ENCODE results near the gene TEX38.
A peak's percentile ranks its signal among the peaks of the same experiment; 100 is the strongest.
"Not testable (repeated sequence)": the region's sequence is repeated elsewhere in the genome, so short reads cannot be mapped to it uniquely, and the experiment has no call there.

The TEX38 gene

DNA sequence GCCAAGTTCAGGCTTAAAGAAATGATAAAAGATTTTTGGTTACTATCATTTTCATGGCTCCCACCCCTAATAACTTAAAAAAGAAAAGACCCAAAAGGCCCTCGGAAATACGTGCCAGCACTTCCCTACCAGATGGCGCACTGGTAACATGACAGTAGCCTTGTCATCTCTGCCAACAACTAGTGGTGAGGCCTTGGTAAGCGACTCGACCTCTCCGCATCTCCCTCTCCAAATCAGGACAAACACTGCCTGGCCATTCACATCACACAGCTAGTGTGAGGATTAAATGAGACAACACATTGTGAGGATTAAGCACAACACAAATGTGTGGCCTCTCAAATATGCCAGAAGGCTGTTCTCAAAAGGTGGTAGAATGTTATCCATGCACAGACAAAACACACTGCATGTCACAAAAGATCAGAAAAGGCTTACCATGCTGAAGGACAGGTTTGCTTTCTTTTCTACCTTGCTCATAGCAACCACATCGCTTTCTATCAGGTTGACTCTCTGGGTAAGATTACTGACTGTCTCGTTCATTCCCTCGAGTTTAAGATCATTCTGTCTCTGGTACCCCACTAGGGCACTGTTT is 16.4 kb downstream of the TEX38 start:
- DNase-seq (ENCODE audit: low read depth in 2 of 2), result no peak

DNA sequence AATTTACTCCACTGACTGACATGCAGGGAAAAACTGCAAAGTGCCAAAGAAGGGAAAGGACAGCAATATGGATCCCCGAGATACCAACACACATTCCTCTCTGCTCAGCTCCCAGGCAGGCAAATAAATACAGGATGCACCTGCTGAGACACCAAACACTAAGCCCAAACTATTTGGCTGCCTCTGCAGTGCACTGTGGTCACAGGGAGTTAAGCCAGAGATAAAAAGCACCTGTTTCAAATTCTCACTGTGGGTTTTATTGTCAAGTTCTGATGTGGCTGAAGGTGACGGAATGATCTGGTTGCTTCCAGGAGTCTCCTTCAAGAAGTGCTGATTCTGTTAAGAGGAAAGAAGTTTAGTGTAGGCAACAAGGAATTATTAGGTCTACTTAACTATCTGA is 17.7 kb downstream of the TEX38 start:
- no peak for DNase-seq (ENCODE audit: low read depth in 2 of 2)

DNA sequence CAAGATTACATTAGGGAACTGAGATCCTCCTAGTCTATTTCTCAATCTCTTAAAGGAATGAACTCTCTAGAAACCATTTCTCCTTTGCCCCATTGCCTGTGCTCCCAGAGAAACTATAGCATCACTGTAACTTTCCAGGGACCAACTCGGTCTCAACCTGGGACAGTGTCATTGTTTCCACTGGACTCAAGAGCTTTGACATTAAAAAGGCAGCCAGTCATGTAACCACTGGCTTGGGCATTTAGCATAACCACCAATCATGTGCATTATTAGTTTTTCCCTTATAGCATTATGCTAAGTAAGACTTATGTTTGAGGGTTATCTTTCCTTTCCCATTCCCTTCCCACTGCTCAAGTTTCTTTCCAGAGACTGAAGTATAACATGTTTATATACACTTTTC is 18.2 kb downstream of the TEX38 start:
- no peak for DNase-seq (ENCODE audit: low read depth in 2 of 2)

DNA sequence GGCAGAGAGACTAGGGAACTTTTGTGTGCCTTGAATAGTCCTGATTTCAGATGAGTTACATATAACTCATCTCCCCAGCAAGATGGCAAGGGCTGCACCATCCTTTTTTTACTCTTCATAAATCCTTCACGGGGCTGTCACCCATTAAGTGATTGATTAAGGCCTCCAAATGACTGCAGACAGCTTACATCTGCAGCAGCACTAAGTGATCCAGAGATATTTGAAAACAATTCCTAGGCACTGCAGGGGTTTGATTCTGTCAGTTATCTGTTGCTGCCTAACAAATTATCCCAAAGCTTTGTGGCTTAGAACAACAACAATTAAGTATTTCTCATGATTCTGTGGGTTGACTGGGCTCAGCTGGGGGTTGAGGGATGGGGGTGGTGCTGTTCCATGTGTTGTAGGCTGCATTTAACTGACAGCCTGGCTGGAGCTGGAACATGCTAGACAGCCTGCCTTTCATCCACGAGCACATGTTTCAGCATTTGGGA is 19.3 kb downstream of the TEX38 start:
- DNase-seq (ENCODE audit: low read depth in 2 of 2), result no peak

DNA sequence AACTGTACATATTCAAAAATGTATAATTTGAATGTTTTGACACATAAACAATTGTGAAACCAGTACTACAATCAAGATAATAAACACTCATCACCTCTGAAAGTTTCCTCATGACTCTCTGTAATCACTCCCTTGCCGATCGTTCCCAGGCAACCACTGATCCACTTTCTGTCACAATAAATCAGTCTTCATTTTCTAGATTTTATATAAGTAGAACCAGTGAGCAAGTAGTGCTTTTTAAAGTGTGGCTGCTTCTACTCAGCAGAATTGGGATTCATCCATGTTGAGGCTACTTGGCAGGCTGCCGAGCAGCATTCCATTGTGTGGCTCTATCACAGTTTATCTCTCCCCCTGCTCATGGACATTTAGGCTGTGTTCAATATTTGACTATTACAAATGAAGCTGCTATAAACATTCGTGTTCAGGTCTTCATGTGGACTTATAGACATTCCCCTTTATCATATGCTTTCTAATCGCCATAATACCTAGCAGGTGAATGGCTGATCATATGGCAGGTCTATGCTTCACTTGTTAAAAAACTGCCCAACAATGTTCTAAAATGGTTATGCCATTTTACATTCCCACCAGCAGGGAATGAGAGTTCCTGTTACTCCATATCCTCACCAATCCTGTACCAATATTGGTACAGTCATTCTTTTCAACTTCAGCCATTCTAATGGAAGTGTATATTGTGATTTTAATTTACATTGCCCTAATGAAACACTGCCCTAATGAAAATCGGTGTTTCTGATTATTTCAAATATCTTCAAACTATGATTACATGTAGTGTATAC is 20.5 kb downstream of the TEX38 start:
- no peak for DNase-seq (ENCODE audit: low read depth in 2 of 2)

DNA sequence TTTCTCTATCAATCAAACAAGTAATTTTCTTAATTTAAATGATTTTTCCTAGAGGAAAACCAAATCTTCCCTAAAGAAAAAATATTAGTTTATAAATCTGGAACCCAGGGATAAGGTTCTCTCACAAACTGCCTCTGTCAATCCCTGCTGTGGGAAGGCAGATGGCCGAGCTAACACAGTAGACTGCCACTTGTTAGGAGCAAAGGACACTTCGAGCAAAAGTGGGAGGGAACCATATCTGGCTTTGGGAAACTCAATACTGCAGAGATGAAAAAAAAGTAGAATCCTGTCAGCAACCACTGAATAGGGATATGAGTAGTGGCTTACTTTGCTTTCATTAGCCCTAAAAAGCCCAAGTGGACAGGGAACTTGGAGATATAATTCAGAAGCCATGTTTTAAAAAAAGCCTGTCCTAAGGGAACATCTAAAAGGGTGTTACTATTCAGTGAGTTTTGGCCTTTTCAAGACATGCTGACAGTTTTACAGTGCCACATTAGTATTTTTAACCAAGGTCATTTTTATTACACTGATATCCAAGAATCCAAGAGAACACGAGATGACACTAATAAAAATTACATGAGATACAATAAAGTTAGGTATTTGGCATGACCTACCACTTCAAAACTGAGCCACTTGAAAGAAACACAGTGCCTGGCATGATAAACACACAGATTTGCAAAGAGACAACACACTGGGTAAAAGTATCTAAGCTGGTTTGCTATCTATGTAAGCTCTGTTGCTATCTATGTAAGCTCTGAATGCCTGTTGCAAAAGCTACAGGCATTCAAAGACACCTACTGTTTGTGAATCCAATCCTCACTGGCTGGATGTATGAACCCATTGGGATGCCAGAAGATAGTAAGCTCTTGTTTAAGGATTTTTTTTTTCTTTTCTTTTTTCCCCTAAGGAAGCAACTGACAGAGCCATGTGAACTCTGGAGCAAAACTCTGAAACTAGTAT is 21.4 kb downstream of the TEX38 start:
- DNase-seq (ENCODE audit: low read depth in 2 of 2), result no peak

DNA sequence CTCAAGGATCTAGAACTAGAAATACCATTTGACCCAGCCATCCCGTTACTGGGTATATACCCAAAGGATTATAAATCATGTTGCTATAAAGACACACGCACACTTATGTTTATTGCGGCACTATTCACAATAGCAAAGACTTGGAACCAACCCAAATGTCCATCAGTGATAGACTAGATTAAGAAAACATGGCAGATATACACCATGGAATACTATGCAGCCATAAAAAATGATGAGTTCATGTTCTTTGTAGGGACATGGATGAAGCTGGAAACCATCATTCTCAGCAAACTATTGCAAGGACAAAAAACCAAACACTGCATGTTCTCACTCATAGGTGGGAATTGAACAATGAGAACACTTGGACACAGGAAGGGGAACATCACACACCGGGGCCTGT is 23.0 kb downstream of the TEX38 start:
- not testable (repeated sequence) for DNase-seq (ENCODE audit: low read depth in 2 of 2)

DNA sequence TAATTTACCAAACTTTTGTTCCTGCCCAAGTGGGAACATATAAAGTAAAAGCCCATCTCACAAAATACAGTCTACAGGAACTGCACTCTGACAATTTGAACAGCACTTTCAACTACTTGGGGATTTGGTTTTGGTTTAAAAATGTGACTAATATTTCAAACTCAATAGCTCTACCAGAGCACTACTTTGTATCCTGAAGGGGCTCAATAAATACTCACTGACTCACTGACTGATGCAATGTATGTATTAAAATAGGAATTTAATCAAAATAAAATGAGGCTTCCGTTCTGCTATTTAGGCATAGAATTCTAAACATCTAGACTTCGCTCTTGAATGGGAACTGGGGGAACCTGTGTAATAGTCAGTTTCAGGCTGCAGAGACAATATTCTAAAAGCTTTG is 25.4 kb downstream of the TEX38 start:
- DNase-seq (ENCODE audit: low read depth in 2 of 2), result no peak

DNA sequence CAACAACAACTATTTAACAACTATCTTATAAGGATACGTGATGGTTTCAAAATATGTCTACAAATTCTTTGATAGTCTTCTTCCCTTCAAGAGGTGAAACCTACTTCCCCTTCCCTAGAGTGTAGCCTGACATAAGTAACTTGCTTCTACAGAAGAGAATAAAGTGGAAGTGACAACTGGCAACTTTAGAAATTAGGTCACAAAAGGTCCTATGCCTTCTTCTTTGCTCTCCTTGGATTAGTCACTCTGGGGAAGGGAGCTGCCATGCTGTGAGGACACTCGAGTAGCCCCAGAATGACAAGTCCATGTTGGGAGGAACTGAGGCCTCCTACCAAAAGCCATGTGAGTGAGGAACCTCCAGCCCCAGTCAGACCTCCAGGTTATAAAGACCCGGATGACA is 28.0 kb downstream of the TEX38 start:
- no peak for DNase-seq (ENCODE audit: low read depth in 2 of 2)

DNA sequence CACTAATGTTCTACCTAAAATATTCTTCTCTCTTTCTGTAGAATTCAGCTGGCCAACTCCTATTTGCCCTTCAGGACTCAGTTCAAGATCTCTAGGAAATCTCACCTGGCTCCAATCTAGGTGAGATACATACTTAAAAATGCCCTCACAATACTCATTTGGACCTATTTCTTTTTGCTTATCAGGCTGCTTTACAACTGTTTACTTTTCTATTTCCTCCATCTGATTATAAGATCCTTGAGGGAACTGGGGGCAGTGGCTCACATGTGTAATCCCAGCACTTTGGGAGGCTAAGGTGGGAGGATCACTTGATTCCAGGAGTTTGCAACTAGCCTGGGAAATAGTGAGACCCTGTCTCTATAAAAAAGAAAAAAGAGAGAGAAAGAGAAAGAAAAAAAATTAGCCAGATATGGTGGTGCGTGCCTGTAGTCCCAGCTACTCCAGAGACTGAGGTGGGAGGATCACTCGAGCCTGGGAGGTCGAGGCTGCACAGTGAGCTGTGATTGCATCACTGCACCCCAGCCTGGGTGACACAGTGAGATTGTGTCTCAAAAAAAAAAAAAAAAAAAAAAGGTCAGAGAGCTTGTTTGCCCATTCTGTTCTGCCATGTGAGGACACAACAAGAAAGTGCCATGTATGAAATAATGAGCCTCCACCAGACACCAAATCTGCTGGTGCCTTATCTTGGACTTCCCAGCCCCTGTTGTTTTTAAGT is 32.4 kb downstream of the TEX38 start:
- no peak for DNase-seq (ENCODE audit: low read depth in 2 of 2)

DNA sequence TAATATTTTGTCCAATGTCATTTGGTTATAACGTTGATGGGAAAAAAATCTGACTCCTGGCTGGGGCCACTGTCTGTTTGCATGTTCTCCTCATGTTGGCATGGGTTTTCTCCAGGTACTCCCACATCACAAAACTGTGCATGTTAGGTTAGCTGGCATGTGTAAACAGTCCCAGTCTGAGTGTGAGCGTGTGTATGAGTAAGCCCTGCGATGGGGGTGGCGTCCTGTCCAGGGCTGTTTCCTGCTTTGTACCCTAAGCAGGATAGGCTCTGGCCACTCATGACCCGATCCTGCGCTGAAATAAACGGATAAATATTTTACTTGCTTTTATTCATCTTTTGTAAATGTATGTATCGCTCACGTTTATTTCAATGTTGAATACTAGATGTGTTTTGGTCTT is 33.8 kb downstream of the TEX38 start:
- no peak for DNase-seq (ENCODE audit: low read depth in 2 of 2)

DNA sequence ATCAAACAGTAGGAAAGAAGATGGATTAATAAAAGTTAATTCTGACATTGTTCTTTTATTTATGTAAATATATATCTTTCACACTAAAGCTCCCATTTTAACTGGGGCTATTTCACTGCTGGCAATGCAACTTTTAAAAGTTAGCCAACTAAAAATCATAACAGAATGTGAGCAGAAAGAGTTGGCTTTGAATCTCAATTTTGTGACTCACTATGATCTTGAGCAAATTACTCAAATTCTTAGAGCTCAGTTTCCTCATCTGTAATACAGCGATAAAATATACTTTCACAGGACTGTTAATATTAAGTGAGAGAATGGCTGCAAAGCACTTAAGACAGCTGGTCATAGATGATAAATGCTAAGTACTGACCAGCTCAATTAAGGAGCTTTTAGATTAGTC is 36.5 kb downstream of the TEX38 start:
- DNase-seq (ENCODE audit: low read depth in 2 of 2), result no peak

DNA sequence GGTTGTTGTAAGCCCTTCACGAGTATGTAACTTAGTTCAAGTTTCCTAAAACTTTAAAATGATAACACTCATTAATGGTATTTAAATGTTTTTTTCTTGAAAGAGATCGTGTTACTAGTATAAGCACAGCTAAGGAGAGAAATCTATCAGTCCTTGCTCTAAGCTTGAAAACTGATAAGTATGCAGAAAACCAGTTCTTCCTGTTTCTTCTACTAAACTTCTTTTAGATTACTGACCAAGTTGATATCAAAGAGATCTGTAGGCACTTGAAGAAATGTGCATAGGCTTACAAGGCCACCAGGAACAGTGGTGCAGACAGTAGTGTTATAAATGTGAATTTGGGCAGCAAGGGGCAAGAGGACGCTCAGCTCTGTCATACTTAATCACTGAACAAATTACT is 43.3 kb downstream of the TEX38 start:
- DNase-seq (ENCODE audit: low read depth in 2 of 2), result no peak

DNA sequence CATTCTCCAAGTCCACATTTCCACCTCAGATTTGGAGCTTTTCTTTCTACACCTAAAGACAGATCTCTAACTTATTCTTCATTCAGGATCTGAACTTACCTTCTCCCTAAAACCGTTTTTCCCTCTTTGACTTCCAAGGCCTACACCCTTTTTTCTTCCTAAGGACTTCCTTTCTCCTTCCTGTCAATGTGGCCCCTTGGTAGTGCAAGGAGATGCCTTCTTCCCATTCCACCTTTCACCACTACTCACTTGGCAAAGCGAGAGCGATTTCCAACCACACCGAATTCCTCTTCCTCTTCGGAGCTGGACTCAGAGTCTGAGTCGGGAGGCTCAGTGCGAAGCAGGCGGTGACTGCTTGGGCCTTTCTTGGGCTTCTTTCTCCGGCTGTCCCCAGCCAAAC is 46.0 kb downstream of the TEX38 start:
- DNase-seq (ENCODE audit: low read depth in 2 of 2), result no peak

DNA sequence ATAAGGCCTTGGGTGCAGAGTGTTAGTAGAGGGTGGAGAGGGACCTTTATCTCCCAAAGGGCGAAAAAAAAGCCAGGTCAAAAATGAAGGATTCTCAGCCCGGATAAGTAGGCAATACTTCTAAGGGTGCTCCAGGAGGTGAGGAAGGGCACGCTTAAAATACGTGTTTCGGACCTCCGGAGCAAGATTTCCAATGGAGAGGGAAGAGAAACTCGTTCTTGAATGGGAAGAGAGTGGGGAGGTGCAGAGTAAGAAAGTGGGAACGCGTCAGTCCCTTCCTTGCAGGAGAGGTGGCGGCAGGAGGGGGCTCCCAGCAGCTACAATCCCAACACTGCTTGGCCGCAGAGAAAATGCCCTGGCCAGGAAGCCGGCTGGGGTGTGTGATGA is 46.7 kb downstream of the TEX38 start:
- no peak for DNase-seq (ENCODE audit: low read depth in 2 of 2)

DNA sequence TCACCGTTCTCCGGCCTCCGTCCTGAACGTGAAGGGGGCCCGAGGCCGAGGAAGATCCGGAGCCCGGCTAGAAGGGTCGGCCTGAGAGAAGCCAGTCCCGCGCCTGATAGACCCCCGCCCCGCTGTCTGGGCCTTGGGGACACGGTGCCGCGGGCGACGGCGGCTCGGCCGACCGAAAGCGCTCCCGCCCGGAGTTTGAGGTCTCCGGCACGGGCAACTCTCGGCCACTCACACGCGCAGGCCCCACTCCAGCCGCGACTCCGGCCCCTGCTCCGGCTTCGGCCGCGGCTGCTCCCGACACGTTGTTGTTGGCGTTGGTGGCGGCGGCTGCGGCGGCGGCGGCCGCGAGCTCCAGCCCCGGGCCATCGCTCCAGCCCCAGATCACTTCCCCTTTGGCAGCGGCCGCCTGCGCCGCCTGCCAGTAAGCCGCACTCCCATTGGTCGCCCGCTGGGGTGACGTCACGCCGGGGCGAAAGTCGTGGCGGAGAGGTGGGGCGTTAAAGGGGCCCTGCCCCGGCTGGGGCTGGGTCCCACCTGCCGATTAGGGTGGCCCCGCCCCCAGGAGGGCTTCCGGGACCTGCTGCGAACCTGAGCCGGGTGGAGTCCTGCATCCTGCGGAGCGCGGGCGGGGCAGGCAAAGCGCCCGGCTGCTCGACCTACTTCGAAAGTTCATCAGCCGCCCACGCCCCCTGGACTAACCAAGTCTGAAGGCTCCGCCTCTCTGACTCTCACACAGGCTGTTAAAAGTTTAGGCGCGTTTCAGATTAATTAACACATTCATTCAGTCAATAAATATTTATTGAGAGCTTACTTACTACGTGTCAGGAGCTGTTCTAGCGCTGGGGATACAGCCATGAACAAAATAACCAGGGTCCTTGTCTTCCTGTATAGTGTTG is 47.3 kb downstream of the TEX38 start, which contains the start of gene EFCAB14:
EFCAB14 (minus strand) TSS at position 388 of the 896 bp plus-strand sequence. CDS start 1,027 bp downstream, outside the sequence.
- DNase-seq (ENCODE audit: low read depth in 2 of 2), result peak; percentile 98 to 99

DNA sequence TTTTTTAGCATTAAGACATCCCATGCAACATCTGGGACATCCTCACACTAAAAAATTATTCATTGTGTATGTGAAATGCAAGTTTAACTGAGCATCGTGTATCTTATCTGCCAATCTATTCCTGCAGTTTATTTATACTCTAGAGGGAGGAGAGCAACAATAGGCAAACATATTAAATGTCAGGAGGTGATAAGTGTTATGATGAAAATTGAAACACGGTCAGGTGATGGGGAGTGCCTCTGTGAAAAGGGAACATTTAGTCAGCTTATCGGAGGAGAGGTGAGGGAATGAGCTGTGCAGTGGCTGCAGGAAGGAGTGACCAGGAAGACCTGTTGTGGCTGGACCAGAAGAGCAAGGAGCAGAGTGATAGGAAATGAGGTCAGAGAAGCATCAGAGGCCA is 48.0 kb downstream of the TEX38 start:
- DNase-seq (ENCODE audit: low read depth in 2 of 2), result no peak

DNA sequence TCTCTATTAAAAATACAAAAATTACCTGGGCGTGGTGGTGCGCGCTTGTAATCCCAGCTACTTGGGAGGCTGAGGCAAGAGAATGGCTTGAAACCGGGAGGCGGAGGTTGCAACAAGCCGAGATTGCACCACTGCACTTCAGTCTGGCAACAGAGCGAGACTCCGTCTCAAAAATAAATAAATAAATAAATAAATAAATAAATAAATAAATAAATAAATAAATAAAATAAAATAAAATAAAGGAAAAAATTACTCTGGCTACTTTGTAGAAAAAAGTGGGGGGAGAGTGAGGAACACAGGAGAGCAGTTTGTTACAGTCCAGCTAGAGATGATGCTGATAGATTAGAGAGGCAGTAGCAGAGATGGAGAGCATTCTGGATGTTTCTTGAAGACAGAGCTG is 48.7 kb downstream of the TEX38 start:
- not testable (repeated sequence) for DNase-seq (ENCODE audit: low read depth in 2 of 2)

DNA sequence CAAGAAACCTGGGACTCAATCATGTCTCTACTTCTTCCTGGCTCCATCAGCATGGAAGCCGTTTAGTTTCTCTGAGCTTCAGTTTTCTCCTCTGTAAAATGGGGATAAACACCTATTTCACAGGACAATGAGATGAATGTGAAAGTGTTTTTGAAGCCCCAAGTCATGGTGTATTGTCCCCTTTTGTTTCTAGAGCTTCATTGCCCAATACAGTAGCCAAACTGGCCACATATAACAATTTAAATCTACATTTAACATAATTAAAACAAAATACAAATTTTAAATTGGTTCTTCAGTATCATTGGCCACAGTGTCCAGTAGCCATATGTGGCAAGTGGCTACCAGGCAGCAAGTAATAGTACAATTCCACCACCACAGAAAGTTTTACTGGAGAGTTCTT is 49.5 kb downstream of the TEX38 start:
- DNase-seq (ENCODE audit: low read depth in 2 of 2), result no peak

DNA sequence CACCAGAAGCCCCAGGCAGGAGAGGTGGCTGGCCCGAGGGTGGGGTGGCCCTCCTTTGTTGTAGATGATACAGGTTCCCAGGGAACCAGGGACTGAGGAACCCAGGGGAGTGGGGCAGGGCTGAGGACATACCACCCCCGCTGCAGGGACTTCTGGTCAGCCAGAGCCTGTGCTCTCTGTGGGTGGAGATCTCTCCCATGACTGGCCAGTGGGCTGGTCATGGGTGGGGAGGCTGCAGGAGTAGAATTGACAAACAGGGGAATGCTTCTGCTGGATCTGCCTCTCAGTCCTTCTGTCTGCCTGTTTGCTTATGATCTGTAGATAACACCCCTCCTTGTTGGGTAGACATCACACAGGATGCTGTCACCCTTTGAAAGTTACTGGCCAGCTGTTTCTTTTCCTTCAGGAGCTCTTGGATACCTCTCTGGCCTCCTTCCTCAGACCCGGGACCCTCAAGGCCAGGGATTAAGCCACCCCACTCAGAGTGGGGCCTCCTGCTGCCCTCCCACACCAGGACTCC is 50.1 kb downstream of the TEX38 start:
- no peak for DNase-seq (ENCODE audit: low read depth in 2 of 2)
